Activated CD4-positive, alpha-beta T cell treated with anti-CD3 and anti-CD28 coated beads, Interleukin-10, Interleukin-2, amounts not matched to agents 100 ng/mL and 50 ng/mL, durations not matched to agents 16 hours and 8 hours (primary cell): ENCODE measurements around the gene RAMP2.
A peak's percentile ranks its signal among the peaks of the same experiment; 100 is the strongest.
"Not testable (repeated sequence)": the region's sequence is repeated elsewhere in the genome, so short reads cannot be mapped to it uniquely, and the experiment has no call there.

Experiments
- DNase-seq: peaks from one replicate; pipeline ENCODE4 v3.0.0-alpha.2; 2020

Gene RAMP2, protein sequence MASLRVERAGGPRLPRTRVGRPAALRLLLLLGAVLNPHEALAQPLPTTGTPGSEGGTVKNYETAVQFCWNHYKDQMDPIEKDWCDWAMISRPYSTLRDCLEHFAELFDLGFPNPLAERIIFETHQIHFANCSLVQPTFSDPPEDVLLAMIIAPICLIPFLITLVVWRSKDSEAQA

DNA sequence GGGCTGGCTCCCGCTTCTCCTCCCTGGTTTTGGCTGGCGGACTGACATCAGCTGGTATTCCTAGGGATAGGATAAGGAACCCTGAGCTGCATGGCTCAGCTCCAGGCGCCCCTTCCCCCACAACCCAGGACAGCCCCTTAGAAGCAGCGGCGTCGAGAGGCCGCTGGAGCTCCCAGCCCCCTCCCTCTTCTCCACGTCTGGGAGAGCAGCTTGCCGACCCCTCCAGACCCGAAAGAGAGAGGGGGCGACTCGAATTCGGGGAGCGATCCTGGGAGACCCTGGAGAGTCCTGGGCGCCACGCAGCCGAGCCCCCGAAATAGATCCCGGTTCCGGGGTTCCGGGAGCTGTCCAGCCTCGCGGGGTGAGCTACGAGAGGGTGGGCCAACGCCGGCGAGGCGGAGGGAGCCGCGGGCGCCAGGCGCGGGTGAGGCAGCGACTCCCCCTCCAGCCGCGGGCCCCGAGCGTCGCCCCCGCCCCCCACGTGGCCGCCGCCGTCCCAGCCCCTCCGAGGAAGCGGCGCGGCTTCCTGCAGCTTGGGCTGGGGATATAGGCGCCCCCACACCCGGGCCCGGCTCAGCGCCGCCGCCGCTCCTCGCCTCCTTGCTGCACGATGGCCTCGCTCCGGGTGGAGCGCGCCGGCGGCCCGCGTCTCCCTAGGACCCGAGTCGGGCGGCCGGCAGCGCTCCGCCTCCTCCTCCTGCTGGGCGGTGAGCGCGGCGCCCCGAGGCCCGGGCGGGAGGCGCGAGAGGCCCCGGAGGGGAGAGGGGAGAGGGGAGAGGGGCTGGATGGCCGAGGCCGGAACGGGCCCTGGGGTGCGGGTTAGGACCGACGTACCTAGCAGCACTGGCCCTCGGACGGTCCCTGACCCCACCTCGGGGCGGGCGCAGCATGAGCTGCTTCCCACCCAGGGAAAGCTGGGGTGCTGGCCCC is at the start of gene RAMP2:
Gene RAMP2 (plus strand): TSS at position 576 of the 930 bp plus-strand sequence. CDS start 35 bp downstream, at position 611.
- no peak for DNase-seq

DNA sequence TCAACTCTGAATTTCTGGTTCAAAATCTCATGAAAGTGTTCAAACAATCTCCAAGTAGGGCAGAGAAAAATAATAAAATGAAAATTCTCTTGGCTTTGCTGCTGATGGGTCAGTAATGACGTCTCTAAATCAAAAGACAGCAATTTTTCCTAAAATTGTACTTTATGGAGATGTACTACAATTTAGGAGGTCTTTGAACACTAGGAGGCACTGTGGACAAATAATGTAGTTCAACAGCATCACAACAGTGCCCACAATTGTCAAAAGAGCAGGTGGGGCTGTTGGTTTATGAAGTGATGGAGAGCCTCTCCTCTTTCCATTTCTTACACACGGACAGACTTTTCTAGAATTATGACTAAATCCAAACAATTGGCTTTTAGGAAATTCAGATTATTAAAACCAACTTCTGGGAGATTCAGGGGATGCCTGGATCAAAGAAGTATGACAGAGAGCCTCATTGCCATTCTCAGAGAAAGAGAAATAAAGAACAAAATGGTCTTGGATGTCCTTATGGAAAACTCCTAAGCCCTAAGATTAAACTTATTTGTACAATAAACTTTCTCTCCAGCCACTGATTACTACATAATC is 39.9 kb upstream of the RAMP2 start:
- peak; percentile 71 for DNase-seq

DNA sequence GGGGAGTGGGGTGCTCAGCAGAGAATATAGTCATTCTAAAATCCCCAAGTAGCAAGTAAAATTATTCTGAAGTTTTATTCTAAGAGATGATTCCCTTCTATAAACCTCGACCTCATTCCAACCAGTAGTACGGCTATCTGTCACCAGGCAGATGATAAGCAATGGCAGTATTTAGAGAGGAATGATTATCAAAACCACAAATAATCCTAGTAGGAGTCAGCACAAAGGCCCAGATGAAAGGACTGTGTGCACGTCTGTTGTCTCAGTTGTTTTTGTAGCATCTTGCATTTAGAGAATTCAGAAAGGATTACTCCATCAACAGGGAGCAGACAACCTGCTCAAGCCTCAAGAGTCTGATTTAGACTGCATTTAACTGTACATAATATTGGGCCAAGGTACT is 37.4 kb upstream of the RAMP2 start:
- DNase-seq, result no peak

DNA sequence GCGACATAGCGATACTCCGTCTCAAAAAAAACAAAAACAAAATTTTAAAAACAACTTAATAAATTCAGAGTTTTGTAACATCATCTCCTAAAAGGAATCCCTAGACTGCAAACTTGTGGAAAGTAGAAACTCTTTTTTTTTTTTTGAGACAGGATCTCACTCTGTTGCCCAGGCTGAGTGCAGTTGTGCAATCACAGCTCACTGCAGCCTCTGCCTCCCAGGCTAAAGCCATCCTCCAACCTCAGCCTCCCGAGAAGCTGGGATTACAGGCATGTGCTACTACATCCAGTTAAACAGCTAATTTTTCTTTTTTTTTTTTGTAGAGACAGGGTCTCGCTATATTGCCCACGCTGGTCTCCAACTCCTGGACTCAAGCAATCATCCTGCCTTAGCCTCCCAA is 35.9 kb upstream of the RAMP2 start:
- DNase-seq, result no peak

DNA sequence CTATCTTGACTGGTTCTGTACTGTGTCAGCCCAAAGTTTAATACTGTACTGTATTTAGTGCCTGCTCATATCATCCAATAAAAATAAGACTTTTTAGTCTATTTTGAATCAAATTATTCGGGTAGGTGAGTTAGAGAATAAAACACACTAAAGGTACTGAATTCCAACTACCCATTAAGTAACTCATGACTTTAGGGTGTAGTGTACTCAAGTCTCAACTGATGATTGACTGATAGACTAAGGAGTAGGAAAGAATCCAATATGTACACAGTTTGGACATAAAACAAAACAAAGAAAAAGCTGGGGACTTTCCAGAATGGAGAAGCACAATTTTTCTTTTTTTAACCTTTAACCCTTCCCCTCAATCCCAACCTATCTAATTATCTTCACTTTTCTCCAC is 20.3 kb upstream of the RAMP2 start:
- no peak for DNase-seq

DNA sequence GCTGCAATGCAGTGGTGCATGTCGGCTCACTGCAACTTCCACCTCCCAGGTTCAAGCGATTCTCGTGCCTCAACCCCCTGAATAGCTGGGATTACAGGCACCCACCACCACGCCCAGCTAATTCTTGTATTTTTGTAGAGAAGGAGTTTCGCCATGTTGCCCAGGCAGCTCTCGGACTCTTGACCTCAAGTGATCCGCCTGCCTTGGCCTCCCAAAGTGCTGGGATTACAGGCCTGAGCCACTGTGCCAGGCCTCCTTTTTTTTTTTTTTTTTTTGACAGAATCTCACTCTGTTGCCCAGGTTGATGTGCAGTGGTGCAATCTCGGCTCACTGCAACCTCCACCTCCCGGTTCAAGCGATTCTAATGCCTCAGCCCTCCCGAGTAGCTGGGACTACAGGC is 18.1 kb upstream of the RAMP2 start:
- not testable (repeated sequence) for DNase-seq

DNA sequence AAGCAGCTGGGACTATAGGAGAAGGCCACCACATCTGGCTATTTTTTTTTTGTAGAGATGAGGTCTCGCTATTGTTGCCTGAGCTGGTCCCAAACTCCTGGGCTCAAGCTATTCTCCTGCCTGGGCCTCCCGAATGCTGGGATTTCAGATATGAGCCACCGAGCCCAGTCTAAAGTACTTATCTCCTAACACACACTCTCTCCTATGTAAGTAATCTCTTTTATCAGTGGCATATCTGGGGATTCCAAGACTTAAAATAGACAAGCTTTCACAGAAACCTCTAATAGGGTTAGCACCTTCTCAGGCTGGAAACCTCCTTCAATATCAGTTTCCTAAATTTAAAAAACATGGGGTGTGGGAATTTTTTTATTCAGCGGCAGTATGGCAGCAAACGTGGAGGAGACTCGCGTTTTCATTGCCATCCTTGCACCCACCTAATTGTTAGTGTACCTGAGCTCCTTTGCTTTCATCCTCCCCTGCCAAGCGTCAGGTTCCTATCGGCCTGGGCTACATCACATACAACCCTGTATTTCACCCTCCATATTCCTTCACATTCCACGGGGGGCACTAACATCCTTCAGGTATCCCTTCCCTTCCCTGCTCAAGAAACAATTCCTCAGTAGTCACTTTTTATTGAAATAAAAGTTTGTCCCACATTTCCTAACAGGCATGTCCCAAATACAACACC is 17.3 kb upstream of the RAMP2 start:
- DNase-seq, result no peak

DNA sequence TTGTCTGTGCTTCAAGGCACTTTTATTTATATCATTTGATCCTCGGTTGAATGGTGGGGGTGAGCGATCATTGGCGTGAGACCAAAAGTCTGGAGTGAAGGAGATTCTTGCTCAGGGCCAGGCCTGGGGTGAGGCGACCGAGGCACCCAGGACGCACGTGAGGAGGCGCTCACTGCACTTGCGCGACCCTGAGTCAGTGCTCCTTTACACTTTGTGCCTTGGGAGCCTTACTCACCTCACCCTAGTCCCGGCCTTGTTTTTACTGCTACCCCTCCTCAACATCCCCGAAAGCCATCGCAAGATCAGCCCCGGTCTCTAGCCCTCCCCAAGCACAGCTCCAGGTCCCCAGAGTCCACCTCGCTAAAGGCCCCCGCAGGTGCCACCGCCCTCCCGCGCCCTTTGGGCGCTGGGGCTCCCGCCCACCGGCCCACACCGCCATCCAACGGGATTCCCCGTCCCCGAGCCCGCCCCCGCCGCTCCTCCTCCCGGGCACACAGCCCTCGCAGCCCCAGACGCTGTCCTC is 16.7 kb upstream of the RAMP2 start:
- peak; percentile 72 for DNase-seq

DNA sequence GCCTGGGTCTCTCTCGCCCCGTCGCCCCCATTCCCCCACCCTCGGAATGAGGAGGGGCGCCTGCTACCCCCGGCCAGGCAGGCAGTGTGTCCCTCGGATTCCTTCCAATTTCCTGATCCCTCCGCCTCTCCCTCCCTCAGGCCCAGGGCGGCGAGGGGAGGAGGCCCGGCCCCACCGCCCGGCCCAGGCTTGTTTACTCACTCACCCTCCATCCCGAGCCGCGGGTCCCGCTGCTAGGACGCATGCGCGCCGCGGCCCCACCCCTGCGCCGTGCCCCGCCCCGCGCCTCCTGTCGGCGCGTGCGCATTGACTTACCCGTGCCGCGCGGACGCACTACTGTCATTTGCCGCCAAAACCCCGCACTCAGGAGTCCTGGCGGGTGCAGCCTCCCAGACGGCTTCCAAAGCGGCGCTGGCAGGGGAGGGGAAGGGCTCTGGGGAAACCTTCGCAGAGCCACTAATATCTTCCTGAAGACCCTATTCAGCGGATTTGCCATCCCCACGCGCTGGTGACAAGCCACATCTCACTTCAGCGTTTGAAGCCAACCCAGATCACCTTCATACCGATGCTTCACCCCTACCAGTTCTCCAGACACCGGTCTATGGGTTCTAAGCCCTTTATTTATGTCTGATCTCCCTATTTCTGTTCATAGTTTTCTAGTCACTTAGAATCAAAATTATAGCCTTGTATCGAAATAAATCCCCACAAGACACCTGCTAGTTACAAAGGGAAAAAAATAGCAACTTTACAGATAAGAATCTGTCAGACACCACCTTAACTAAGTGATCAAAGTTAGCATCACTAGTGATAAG is 16.0 kb upstream of the RAMP2 start, which contains the start of gene EZH1:
Gene EZH1 (minus strand): TSS at position 235 of the 812 bp plus-strand sequence. CDS start 16,099 bp downstream, outside the sequence.
- DNase-seq, result peak; percentile 96

DNA sequence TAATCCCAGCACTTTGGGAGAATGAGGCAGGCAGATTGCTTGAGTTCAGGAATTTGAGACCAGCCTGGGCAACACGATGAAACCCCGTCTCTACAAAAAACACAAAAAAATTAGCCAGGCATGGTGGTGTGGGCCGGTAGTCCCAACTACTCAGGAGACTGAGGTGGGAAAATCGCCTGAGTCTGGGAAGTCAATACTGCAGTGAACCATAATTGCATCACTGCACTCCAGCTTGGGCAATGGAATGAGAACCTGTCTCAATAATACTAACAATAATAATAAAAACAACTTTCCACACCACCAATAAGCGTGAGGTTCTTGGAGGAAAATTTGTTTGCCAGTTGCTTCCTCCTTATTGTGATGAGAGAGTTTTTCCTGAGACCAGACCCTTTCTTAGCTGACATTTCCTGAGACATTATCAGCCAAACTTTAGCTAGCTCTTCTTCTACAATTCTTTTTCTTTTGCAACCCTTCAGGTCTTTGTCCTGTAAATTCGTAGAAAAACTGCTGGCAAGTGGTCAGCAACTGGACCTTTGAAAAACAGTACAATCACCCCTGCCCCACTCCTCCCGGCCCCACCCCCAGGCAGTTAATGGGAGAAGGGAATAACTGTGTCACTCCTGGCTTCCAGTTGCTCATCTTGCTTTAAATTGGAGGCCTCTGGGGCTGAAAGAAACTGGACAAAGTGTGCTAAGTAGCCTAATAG is 12.7 kb upstream of the RAMP2 start:
- no peak for DNase-seq

DNA sequence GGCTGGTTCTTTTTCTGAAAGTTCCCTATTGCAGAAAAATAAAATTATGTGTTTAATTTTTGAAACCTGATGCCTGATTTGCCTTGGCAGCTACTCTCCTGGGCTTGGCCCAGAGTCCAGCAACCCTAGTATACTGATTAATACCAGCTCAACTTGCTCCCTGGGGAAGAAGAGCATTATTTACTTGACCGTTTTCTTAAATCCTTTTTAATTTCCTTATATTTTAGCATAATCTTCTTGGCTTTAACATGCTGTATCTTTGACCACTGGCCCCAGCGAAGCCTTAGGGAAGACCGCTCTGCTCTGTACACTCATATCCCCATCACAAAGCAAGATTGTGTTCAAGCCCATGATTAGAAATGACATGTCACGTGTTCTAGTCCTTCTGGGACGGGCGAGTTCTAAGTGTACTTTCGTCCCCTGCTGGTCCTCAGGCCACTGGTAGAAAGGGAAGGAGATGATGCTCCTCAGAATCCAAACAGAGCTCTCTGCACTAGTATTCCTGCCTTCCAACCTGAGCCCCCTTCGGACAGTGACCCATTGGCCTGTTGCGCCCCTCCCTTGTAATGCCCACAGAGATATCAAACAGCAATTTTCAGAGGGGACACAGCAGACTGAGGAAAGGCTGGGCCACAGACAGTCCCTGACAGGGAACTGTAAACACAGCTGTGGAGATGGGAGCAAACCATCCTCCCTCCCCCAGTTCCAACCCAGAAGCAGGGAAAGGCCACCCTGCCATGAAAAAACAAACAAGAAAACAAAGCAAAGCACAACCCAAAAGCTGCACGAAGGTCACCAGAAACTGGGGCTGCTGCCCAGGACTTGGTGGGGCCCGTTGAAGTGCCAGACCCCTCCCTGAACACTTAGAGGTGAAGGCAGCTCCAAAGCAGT is 11.9 kb upstream of the RAMP2 start:
- no peak for DNase-seq

DNA sequence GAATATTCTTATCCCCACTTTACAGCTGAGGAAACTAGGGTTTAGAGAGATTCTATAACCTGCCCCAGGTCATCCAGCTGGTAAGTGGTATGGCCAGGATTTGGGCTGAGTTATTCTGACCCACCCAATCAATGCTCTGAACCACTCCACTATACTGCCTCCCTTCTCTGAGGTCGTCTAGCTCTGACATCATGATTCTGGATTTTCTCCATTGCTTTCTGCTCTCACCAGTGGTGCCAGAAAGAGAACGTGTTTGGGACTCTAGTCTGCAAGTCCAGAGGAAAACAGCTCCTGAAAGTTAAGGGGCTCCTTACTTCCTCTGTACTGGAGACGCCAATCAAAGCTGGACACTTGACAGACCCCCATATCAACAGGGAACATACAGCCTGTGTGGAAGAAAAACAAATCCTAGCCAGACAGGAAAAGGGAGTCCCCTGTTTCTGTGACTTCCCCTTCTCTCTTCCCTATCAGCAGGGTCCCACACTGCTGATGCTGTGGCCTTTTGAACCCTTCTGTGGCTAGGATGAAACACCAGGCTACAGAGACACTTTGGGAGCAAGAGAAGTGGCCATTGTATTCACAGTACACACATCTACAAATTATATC is 10.2 kb upstream of the RAMP2 start:
- no peak for DNase-seq

DNA sequence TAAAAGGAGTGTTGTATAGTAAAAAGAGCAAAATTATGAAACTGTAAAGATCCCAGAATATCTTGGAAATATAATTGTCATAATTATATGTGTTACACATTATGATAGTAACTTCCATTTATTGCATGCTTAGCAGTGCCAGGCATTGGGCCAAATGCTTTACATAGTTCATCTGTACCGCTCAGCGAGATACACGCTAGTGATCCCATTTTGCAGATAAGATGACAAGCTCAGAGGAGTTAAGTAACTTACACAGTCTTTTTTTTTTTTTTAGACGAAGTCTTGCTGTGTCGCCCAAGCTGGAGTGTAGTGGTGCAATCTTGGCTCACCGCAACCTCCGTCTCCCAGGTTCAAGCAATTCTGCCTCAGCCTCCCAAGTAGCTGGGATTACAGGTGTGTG is 9.4 kb upstream of the RAMP2 start:
- no peak for DNase-seq

DNA sequence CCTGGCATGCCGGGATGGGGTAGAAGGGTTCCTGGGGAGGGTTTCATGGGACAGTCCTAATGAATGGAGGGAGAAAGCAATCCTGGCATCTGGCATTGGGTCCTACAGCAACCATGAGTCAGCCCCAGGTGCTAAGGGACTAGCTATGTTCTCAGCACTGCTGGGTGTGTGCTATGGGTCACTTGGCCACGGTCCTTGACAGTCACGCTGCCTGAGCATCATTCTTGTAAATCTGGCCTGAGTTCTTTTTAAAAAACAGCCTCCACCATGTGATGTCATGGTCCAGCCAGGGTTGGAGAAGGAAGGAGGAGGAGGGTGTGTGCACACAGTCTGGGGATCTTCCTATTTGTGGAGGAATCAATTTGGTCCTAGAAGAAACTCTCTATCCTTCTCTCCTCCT is 6.2 kb upstream of the RAMP2 start:
- DNase-seq, result no peak

DNA sequence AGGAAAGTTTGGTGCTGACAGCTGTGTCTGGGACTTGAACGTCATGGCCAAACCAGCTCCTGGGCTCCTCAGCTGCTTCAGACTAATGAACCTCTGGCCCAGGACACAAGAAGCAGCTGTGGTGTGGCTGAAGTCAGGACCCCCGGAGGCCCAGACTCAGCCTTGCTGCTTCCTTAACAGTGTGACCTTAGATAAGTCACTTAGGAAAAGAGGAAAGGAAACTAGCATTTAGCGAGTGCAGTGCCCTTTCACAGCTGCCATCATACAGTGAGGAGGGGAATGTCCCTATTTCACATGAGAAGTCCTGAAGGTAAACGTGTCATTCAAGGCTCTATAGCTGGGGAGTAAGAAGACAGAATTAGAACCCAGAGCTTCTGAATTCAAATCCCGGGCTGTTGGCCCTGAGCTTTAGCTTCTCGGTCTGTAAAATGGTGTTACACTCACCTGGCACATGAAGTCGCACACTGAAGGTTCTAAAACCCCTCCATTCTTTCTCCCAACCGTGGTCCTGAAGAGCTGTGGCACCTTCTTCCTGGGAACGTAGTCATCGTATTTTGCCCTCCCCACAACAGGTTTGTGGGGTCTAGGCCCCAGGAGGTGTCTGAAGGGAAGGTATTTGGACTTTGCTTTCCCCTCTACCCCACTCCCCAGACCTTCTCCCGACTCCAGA is 910 bp upstream of the RAMP2 start:
- DNase-seq, result no peak

DNA sequence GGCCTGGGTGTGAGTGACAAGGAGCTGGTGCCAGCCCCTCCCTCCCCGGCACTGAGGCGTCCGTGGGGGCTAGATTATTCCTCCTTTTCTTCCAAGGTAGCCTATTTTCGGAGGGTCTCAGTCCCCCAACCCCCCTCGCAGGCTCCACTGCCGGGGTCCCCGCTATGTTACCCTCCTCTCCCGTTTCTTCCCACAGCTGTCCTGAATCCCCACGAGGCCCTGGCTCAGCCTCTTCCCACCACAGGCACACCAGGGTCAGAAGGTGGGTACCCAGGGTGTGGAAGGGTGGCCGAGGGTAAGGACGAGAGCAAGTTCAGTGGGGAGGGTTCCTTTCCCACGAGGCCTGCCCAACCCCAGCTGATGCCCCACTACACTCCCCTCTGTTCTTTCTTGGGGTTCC is 611 bp downstream of the RAMP2 start:
- no peak for DNase-seq

DNA sequence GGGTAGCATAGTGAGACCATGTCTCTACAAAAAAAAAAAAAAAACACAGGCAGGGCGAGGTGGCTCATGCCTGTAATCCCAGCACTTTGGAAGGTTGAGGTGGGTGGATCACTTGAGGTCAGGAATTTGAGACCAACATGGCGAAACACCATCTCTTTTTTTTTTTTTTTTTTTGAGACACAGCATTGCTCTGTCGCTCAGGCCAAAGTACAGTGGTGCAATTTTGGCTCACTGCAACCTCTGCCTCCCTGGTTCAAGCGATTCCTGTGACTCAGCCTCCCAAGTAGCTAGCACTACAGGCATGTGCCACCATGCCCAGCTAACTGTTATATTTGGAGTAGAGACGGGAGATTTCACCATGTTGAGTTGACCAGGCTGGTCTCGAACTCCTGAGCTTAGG is 5.1 kb downstream of the RAMP2 start:
- no peak for DNase-seq

DNA sequence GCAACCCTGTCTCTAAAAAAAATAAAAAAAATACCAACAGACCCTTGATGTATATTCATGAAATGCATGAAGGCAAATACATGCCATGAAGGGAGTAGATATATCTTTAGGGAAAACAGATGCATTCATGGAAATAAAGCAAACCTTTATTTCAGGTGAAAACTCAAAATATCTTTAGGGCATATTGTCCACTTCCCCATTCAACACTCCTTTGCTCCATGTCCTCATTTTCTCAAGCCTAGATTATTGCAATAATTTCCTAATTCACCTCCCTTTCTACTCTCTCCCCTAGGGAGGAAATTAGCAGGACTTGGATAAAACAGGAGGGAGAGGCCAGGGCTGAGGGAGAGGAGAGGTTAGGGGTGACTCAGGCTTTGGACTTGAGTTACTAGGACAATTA is 6.5 kb downstream of the RAMP2 start:
- DNase-seq, result no peak

DNA sequence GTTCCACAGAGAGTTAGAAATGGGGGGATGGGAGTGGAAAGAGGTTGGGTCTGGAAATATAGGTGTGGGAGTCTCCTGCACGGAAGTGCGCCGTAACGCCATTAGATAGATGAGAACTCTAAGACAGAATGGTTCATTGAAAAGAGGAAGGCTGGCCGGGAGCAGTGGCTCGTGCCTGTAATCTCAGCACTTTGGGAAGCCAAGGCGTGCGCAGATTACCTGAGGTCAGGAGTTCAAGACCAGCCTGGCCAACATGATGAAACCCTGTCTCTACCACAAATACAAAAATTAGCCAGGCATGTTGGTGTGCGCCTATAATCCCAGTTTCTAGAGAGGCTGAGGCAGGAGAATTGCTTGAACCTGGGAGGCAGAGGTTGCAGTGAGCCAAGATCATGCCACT is 7.0 kb downstream of the RAMP2 start:
- DNase-seq, result not testable (repeated sequence)
